Ecto neural progenitor cell (in vitro differentiated cells): ENCODE results near the gene THSD4.

Experiments used
- DNase-seq: peaks from one replicate; pipeline ENCODE4 v3.0.0-alpha.2; 2018; ENCODE audit warnings: low spot score

THSD4 gene

GRCh38 chr15:71225851-71226250, 110.6 kb downstream of the THSD4 start:
- DNase-seq, result no peak

- DNase-seq, result no peak
Observed at GRCh38 chr15:71226536-71227455, 111.5 kb downstream of the THSD4 start.

DNA sequence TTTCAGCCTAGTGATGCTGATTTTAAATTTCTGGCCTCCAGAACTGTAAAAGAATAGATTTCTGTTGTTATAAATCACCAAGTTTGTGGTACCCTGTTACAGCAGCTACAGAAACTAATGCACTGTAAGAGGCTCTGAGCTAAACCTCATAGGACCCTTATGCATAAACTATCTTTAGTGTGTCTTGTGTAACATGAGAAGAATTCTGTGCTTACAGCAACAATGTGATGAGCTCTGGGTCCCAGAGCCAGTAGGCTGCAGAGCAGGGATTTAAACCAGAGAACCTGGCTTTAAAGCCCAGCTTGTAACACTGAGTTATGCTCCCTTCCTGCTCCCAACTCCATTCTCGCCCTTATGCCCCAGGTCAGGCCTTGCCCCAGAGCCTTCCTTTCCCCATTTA, 113.1 kb downstream of the THSD4 start:
- no peak for DNase-seq

- peak; percentile 31 for DNase-seq
Observed at GRCh38 chr15:71230303-71230702, 115.0 kb downstream of the THSD4 start.

- no peak for DNase-seq
Observed at GRCh38 chr15:71231758-71232157, 116.5 kb downstream of the THSD4 start.

DNA sequence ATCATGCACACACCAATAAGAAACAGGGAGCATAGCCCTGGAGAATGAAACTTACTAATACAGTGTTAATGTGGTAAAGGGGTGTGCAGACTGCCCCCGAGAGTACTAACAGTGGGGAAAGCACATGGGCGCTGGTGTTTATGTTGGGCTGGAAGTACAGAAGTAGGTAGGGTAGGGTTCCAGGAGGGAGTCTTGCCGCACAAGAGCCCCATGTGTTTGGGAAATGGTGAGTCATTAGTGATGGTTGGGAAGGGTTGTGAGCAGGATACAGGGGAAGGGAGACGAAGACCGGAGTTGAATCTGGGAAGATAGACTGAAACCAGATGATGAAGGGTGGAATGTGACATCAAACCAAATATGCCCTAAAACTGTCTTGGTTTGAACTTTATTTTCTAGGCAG, 117.1 kb downstream of the THSD4 start:
- no peak for DNase-seq

- no peak for DNase-seq
Observed at GRCh38 chr15:71237456-71238188, 122.4 kb downstream of the THSD4 start.

DNA sequence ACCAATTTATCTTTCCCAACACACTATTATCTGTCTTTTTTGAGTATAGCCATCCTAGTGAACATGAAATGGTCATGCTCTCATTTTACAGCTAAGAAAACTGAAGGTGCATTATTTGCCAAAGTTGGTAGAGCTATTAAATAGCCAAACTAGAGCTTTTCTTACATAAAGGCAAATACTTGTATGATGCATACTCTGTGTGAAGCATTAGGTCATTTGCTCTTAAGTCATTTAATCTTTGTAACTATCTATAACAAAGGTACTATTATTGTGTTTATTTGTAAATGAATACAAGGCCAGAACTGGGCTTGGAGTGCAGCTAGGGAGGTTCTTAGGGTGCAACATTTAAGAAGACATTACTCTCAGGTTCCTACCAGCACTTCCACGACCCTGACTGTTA, 123.7 kb downstream of the THSD4 start:
- DNase-seq, result no peak

- DNase-seq, result no peak
Observed at GRCh38 chr15:71239592-71240364, 124.5 kb downstream of the THSD4 start.

- no peak for DNase-seq
Observed at GRCh38 chr15:71242292-71242691, 127.0 kb downstream of the THSD4 start.

DNA sequence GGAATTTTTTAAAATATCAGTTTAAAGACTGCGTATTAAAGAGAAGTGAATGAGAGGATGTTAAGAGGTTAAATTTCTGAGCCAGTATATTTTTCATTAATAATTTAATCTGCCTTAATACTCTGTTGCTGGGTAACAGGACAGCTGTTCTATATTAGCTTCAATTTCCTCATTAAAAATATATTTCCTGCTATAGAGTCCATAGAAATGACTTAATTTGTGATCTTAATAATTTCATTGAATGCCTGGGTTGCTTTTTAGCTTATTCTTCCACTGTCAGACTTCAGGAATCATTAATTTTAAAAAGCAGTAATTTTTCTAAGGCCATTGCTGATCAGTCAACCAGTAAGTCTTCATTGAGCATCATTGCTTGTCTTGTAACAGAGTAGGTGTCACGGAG, 129.0 kb downstream of the THSD4 start:
- no peak for DNase-seq

GRCh38 chr15:71245588-71245987, 130.3 kb downstream of the THSD4 start:
- DNase-seq, result no peak

DNA sequence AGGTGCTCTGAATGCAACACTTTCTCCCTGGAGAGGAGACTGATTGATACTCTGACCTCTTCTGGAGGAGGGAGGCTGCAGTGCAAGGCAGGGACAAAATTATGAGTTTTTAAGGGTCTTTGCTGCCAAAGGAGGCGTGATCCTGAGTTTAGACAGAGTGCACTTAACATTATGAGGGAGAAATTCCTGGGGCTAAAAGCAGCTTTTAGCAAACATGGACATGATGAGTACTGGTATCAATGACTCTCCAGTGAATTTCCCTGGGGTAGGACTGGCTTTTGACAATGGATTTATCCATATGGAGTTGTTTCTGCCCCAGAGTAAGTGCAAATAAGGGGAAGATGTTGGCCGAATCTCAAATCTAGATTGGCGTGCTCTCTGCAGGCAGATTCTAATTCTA, 133.1 kb downstream of the THSD4 start:
- DNase-seq, result no peak

DNA sequence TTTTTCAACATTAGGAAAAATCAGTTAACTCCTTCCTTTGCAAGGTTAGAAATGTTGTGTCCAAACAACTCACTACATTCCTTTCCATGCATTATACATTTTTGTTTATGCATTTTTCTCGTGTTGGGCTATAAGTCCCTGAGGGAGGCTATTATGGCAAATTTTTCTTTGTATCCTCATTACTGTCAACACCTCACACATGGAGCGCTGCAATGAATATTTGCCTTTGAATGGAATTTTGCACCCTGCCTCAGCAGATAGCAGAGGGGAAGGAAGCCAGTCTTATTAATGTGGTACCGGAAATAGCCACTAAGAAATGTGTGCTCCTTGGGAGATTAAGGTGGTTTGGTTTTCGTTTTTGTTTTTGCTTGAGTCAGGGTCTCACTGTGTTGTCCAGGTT, 134.7 kb downstream of the THSD4 start:
- DNase-seq, result no peak

DNA sequence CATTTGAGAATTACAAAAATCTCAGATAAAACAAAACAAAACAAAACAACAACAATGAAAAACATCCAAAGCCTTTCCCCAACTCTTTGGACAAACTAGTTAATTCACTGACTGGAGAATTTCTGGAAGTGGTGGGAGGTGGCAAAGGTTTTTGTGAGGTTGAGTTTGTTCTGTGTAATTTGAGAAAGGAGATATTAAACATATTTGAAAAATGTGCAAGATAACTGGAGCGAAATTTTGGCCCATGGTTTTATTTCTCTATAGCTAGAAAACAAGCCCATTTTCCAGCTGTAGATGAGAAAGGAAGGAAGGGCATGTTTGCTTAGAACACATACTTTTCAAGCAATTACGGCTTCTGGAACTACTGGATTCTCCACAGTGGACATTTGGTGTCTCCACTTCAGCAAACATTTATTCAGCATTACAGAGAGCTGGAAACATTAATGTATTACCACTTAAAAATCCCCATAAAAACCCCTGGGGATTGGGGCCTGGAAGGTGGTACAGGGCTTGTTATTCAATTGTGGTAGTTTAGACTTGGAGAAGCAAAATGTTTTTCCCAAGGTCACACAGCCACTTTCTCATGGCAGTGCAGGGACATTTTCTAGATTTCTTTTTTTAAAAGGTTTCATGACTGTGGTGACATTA, 135.8 kb downstream of the THSD4 start:
- DNase-seq, result no peak

- DNase-seq, result no peak
Observed at GRCh38 chr15:71251584-71252043, 136.3 kb downstream of the THSD4 start.

DNA sequence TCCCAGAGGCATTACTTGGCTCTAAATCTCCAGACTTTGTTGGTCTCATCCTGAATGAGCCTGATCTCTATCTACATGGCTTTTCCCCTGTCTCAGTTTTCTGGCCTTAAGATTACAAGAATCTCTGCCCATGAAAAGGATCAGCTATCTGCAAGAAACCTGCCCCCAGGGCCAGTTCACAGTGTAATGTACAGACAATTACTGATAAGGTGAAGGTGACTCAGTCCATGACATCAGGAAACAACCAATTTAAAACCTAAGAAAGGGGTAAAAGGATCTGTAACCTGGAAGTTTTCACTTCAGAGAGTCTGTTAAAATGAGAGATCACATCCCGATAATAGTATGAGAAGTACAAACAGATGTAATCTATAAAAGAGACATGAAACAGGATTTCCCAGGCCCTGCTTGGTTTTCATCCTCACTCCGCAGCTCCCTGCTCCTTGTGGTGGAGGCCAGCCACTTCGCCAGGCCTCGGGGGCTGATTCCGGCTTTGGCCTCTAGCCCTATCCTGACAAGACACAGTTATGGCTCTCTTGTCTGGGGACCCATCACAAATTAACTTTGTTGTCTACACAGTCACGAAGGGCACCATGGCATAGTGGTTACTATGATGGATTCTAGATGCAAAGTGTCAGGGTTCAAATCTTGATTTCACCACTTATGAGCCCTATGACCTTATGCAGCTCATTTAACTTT, 136.9 kb downstream of the THSD4 start:
- DNase-seq, result no peak

- no peak for DNase-seq
Observed at GRCh38 chr15:71252740-71253047, 137.4 kb downstream of the THSD4 start.

DNA sequence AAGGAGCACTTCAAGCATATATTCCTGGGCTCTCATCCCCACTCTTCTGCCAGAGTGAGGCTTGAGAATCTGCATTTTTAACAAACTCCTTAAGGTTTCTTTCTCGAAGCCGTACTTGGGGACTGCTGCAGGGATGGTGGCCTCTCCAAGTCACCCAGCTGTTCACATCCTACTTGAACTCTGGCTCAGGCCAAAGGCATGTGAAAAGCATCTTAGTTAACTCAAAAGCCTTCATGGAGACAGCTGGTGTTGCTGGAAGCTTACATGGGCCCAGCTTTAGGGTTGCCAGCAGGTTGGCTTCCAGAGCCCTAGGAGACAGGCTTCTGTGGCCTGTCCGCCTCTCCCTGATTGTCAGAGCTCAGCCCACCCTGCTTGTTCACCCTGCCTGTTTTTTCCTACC, 139.2 kb downstream of the THSD4 start:
- DNase-seq, result no peak

- no peak for DNase-seq
Observed at GRCh38 chr15:71256934-71257664, 141.8 kb downstream of the THSD4 start.

DNA sequence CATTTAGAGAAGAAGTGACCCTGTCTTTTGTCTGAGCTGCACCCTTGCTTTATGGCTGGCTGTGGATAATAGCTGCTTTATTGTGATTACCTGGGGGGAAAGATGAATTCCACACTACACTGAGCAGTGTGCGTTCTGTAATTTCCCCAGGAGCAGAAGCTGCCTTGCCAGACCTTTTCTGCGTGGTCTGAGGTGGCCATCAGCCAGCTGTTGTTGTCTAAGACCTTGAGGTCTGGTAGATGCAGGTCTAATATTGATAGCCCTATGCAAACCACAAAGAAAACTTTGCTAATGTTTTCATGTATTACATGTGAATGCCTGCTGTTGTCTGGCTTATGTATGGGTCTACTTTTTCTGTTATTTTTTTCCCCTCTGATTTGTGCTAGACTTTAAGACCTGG, 144.6 kb downstream of the THSD4 start:
- no peak for DNase-seq
